Tibial artery (tissue), 4 donors: ENCODE measurements around the gene PUM1.

Experiments
- DNase-seq, 2 donors: peaks; one replicate each; pipeline ENCODE4 v3.0.0-alpha.2; 2019
- H3K27ac ChIP-seq, 2 donors: fragments of 200-600 bp; sonication (generic) in 1 of 2; 1 replicate in 1 of 2; 2 replicates in 1 of 2; pipeline ENCODE4 v1.5.1; 2018 to 2019; ENCODE audit warnings: mild to moderate bottlenecking in 1 of 2
- H3K27me3 ChIP-seq, 2 donors: fragments of 200-600 bp; sonication (generic) in 1 of 2; one replicate each; pipeline versions ENCODE4 v1.5.1 to v1.6.0; 2016 to 2019
- H3K36me3 ChIP-seq, 3 donors: fragments of 200-600 bp; sonication (generic) in 2 of 3; one replicate each; pipeline ENCODE4 v1.5.1; 2016 to 2019; ENCODE audit warnings: mild to moderate bottlenecking in 2 of 3
- H3K4me1 ChIP-seq, 4 donors: fragments of 200-600 bp; sonication (generic) in 2 of 4; 1 replicate in 3 of 4; 2 replicates in 1 of 4; pipeline ENCODE4 v1.5.1; 2016 to 2019
- H3K4me3 ChIP-seq, 2 donors: fragments of 200-600 bp; sonication (generic) in 1 of 2; 1 replicate in 1 of 2; 2 replicates in 1 of 2; pipeline ENCODE4 v1.5.1; 2018 to 2019; ENCODE audit warnings: mild to moderate bottlenecking in 2 of 2
- H3K9me3 ChIP-seq, 3 donors: fragments of 200-600 bp; sonication (generic) in 1 of 3; one replicate each; pipeline ENCODE4 v1.5.1; 2016 to 2019
- CTCF ChIP-seq, 2 experiments: fragments of 200-600 bp in 1 of 2; fragments of 450-650 bp in 1 of 2; IDR thresholded peaks; one replicate each; pipeline ENCODE4 v1.5.1; 2017 to 2019; ENCODE audit warnings: antibody characterized with exemption in 2 of 2, mild to moderate bottlenecking in 1 of 2, moderate library complexity in 1 of 2
- intact Hi-C: fragments of 100-400 bp; cut with DNase I; formaldehyde crosslinking; loops from one replicate; pipeline ENCODE4 v1.15.0; 2023; ENCODE audit warnings: low total_unique reads

The PUM1 gene

GRCh38 chr1:30965924-30966599, 99.5 kb downstream of the PUM1 start:
- no peak for TF ChIP-seq CTCF (IDR thresholded peaks at IDR 0.05)
- Histone ChIP-seq H3K36me3 (peaks cover 43 to 78% (median 60%) of the 10 kb centered on the region in 3 donors), H3K27ac (peak overlapping the region; percentile 33 to 42), H3K4me3 (no peak overlapping the region), H3K4me1 (peaks cover 0 to 33% (median 21%) of the 10 kb centered on the region in 4 donors), H3K27me3 (no peaks in the 10 kb centered on the region), H3K9me3 (no peaks in the 10 kb centered on the region)
- DNase-seq: no peak
- intact Hi-C loops: no loop called here

GRCh38 chr1:30964706-30965105, 100.8 kb downstream of the PUM1 start:
- TF ChIP-seq CTCF (IDR thresholded peaks at IDR 0.05): no peak
- peak overlapping the region; percentile 10 to 17 for H3K27ac ChIP-seq
- no peak for DNase-seq

GRCh38 chr1:30962609-30963508, 102.7 kb downstream of the PUM1 start:
- Histone ChIP-seq H3K27ac (no peak overlapping the region), H3K4me1 (peaks cover 0 to 33% (median 21%) of the 10 kb centered on the region in 4 donors), H3K36me3 (peaks cover 38 to 79% (median 64%) of the 10 kb centered on the region in 3 donors), H3K9me3 (no peaks in the 10 kb centered on the region), H3K4me3 (no peak overlapping the region), H3K27me3 (no peaks in the 10 kb centered on the region)
- DNase-seq: no peak
- intact Hi-C loops: no loop called here
- TF ChIP-seq CTCF (IDR thresholded peaks at IDR 0.05): no peak

More at GRCh38 chr1:30964706-30965105, 100.8 kb downstream of the PUM1 start:
- Histone ChIP-seq H3K9me3 (no peaks in the 10 kb centered on the region), H3K4me3 (no peak overlapping the region), H3K4me1 (peaks cover 0 to 33% (median 21%) of the 10 kb centered on the region in 4 donors), H3K27me3 (no peaks in the 10 kb centered on the region), H3K36me3 (peaks cover 43 to 87% (median 66%) of the 10 kb centered on the region in 3 donors)
- intact Hi-C loops: no loop called here

GRCh38 chr1:30957560-30958222, 107.8 kb downstream of the PUM1 start:
- Histone ChIP-seq H3K9me3 (no peaks in the 10 kb centered on the region), H3K36me3 (peaks cover 40 to 60% (median 50%) of the 10 kb centered on the region in 3 donors)

More at GRCh38 chr1:30957560-30958222, 107.8 kb downstream of the PUM1 start:
- TF ChIP-seq CTCF (IDR thresholded peaks at IDR 0.05): no peak
- Histone ChIP-seq H3K27me3 (no peaks in the 10 kb centered on the region), H3K4me3 (no peak overlapping the region), H3K27ac (no peak overlapping the region), H3K4me1 (peaks cover 0 to 11% (median 0%) of the 10 kb centered on the region in 4 donors)
- intact Hi-C loops: no loop called here
- DNase-seq: no peak
